GM23338 (cell line): ENCODE results near the gene FGGY.

ENCODE experiments used
- CREB1 ChIP-seq: fragments of 250-450 bp; sonication (Bioruptor Pico); IDR thresholded peaks from 2 replicates; pipeline ENCODE4 v1.5.0; 2020; ENCODE audit warnings: low read depth, mild to moderate bottlenecking, moderate library complexity
- EZH2 ChIP-seq: fragments of 200-600 bp; sonication (generic); IDR thresholded peaks from one replicate; pipeline ENCODE4 v1.8.0; 2017; ENCODE audit warnings: antibody characterized with exemption, mild to moderate bottlenecking, low read depth; ENCODE audit not compliant: unreplicated experiment
- EZH2phosphoT487 ChIP-seq: fragments of 200-600 bp; sonication (generic); IDR thresholded peaks from one replicate; pipeline ENCODE4 v1.8.1; 2018; ENCODE audit warnings: antibody characterized with exemption; ENCODE audit not compliant: unreplicated experiment
- POLR2AphosphoS5 ChIP-seq: IDR thresholded peaks from 2 replicates; pipeline ENCODE4 v1.6.1; 2016; ENCODE audit warnings: antibody characterized with exemption, low read depth
- STAT1 ChIP-seq: IDR thresholded peaks from one replicate; pipeline ENCODE4 v1.6.1; 2016; ENCODE audit warnings: antibody characterized with exemption; ENCODE audit not compliant: unreplicated experiment
- ZNF114 ChIP-seq: fragments of 250-450 bp; sonication (Bioruptor Pico); IDR thresholded peaks from 2 replicates; pipeline ENCODE4 v1.5.0; 2020; ENCODE audit warnings: mild to moderate bottlenecking, moderate library complexity
- TF ChIP-seq, protein P1 (sequence below), 2 experiments: fragments of 200-600 bp in 1 of 2; sonication (generic) in 1 of 2; conservative IDR thresholded peaks; 2 replicates each; pipeline versions ENCODE4 v1.5.1 to v1.6.1; 2016 to 2017; ENCODE audit warnings: antibody characterized with exemption in 2 of 2, low read depth in 2 of 2, mild to moderate bottlenecking in 2 of 2, moderate library complexity in 1 of 2
- TF ChIP-seq, protein P2 (sequence below): IDR thresholded peaks from one replicate; pipeline ENCODE4 v1.6.1; 2018; ENCODE audit warnings: antibody characterized with exemption; ENCODE audit not compliant: unreplicated experiment
- TF ChIP-seq, protein P3 (sequence below): IDR thresholded peaks from 2 replicates; pipeline ENCODE4 v1.6.1; 2016; ENCODE audit warnings: antibody characterized with exemption
- TF ChIP-seq, protein P4 (sequence below): fragments of 250-450 bp; sonication (Bioruptor Pico); IDR thresholded peaks from 2 replicates; pipeline ENCODE4 v1.5.0; 2020; ENCODE audit warnings: mild to moderate bottlenecking, moderate library complexity

DNA sequence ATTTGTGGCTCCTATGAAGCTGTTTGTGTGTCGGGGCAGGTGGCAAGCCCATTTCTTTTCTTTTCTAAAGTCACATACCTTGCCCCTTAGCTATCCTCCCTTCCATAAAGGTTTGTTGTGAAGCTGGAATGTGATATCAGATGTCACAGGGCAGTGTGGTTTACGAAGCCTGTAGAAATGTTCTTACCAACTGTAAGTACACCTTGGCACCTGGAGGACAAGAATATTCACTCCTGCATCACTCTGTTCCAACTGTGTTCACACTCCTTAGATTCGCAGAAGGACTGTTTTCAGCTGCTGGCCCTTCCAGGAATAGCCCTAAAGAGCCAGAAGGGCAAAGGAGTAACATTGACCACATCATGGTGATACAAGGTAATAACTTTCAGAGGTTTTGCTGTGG lies 176.9 kb downstream of the FGGY start:
- no peak for TF ChIP-seq EZH2phosphoT487
- TF ChIP-seq, protein P1, sequence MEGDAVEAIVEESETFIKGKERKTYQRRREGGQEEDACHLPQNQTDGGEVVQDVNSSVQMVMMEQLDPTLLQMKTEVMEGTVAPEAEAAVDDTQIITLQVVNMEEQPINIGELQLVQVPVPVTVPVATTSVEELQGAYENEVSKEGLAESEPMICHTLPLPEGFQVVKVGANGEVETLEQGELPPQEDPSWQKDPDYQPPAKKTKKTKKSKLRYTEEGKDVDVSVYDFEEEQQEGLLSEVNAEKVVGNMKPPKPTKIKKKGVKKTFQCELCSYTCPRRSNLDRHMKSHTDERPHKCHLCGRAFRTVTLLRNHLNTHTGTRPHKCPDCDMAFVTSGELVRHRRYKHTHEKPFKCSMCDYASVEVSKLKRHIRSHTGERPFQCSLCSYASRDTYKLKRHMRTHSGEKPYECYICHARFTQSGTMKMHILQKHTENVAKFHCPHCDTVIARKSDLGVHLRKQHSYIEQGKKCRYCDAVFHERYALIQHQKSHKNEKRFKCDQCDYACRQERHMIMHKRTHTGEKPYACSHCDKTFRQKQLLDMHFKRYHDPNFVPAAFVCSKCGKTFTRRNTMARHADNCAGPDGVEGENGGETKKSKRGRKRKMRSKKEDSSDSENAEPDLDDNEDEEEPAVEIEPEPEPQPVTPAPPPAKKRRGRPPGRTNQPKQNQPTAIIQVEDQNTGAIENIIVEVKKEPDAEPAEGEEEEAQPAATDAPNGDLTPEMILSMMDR (conservative IDR thresholded peaks at IDR 0.05; ENCODE audit: low read depth in 2 of 2), result no peak
- TF ChIP-seq, protein P2, sequence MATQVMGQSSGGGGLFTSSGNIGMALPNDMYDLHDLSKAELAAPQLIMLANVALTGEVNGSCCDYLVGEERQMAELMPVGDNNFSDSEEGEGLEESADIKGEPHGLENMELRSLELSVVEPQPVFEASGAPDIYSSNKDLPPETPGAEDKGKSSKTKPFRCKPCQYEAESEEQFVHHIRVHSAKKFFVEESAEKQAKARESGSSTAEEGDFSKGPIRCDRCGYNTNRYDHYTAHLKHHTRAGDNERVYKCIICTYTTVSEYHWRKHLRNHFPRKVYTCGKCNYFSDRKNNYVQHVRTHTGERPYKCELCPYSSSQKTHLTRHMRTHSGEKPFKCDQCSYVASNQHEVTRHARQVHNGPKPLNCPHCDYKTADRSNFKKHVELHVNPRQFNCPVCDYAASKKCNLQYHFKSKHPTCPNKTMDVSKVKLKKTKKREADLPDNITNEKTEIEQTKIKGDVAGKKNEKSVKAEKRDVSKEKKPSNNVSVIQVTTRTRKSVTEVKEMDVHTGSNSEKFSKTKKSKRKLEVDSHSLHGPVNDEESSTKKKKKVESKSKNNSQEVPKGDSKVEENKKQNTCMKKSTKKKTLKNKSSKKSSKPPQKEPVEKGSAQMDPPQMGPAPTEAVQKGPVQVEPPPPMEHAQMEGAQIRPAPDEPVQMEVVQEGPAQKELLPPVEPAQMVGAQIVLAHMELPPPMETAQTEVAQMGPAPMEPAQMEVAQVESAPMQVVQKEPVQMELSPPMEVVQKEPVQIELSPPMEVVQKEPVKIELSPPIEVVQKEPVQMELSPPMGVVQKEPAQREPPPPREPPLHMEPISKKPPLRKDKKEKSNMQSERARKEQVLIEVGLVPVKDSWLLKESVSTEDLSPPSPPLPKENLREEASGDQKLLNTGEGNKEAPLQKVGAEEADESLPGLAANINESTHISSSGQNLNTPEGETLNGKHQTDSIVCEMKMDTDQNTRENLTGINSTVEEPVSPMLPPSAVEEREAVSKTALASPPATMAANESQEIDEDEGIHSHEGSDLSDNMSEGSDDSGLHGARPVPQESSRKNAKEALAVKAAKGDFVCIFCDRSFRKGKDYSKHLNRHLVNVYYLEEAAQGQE, result no peak
- TF ChIP-seq POLR2AphosphoS5, result no peak
- TF ChIP-seq, protein P3, sequence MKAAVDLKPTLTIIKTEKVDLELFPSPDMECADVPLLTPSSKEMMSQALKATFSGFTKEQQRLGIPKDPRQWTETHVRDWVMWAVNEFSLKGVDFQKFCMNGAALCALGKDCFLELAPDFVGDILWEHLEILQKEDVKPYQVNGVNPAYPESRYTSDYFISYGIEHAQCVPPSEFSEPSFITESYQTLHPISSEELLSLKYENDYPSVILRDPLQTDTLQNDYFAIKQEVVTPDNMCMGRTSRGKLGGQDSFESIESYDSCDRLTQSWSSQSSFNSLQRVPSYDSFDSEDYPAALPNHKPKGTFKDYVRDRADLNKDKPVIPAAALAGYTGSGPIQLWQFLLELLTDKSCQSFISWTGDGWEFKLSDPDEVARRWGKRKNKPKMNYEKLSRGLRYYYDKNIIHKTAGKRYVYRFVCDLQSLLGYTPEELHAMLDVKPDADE, result no peak
- TF ChIP-seq CREB1 (CRISPR knock-in tag), result no peak
- TF ChIP-seq, protein P4, sequence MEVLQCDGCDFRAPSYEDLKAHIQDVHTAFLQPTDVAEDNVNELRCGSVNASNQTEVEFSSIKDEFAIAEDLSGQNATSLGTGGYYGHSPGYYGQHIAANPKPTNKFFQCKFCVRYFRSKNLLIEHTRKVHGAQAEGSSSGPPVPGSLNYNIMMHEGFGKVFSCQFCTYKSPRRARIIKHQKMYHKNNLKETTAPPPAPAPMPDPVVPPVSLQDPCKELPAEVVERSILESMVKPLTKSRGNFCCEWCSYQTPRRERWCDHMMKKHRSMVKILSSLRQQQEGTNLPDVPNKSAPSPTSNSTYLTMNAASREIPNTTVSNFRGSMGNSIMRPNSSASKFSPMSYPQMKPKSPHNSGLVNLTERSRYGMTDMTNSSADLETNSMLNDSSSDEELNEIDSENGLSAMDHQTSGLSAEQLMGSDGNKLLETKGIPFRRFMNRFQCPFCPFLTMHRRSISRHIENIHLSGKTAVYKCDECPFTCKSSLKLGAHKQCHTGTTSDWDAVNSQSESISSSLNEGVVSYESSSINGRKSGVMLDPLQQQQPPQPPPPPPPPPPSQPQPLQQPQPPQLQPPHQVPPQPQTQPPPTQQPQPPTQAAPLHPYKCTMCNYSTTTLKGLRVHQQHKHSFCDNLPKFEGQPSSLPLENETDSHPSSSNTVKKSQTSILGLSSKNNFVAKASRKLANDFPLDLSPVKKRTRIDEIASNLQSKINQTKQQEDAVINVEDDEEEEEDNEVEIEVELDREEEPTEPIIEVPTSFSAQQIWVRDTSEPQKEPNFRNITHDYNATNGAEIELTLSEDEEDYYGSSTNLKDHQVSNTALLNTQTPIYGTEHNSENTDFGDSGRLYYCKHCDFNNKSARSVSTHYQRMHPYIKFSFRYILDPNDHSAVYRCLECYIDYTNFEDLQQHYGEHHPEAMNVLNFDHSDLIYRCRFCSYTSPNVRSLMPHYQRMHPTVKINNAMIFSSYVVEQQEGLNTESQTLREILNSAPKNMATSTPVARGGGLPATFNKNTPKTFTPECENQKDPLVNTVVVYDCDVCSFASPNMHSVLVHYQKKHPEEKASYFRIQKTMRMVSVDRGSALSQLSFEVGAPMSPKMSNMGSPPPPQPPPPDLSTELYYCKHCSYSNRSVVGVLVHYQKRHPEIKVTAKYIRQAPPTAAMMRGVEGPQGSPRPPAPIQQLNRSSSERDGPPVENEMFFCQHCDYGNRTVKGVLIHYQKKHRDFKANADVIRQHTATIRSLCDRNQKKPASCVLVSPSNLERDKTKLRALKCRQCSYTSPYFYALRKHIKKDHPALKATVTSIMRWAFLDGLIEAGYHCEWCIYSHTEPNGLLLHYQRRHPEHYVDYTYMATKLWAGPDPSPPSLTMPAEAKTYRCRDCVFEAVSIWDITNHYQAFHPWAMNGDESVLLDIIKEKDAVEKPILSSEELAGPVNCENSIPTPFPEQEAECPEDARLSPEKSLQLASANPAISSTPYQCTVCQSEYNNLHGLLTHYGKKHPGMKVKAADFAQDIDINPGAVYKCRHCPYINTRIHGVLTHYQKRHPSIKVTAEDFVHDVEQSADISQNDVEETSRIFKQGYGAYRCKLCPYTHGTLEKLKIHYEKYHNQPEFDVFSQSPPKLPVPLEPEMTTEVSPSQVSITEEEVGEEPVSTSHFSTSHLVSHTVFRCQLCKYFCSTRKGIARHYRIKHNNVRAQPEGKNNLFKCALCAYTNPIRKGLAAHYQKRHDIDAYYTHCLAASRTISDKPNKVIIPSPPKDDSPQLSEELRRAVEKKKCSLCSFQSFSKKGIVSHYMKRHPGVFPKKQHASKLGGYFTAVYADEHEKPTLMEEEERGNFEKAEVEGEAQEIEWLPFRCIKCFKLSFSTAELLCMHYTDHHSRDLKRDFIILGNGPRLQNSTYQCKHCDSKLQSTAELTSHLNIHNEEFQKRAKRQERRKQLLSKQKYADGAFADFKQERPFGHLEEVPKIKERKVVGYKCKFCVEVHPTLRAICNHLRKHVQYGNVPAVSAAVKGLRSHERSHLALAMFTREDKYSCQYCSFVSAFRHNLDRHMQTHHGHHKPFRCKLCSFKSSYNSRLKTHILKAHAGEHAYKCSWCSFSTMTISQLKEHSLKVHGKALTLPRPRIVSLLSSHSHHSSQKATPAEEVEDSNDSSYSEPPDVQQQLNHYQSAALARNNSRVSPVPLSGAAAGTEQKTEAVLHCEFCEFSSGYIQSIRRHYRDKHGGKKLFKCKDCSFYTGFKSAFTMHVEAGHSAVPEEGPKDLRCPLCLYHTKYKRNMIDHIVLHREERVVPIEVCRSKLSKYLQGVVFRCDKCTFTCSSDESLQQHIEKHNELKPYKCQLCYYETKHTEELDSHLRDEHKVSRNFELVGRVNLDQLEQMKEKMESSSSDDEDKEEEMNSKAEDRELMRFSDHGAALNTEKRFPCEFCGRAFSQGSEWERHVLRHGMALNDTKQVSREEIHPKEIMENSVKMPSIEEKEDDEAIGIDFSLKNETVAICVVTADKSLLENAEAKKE (CRISPR knock-in tag), result no peak
- TF ChIP-seq EZH2, result no peak
- no peak for TF ChIP-seq ZNF114
- no peak for TF ChIP-seq STAT1
